Breast epithelium (tissue), 3 donors: ENCODE results near the gene YKT6.

Experiments used
- CTCF ChIP-seq, 3 donors: fragments of 450-650 bp; IDR thresholded peaks; one replicate each; pipeline ENCODE4 v1.5.1; 2016 to 2017; ENCODE audit warnings: antibody characterized with exemption in 3 of 3, mild to moderate bottlenecking in 3 of 3, moderate library complexity in 3 of 3
- POLR2A ChIP-seq: fragments of 450-650 bp; IDR thresholded peaks from one replicate; pipeline ENCODE4 v1.6.1; 2016; ENCODE audit warnings: antibody characterized with exemption, mild to moderate bottlenecking, moderate library complexity
- POLR2AphosphoS5 ChIP-seq, 3 donors: sonication (generic); formaldehyde crosslinking; IDR thresholded peaks; one replicate each; pipeline ENCODE4 v1.6.1; 2017; ENCODE audit warnings: antibody characterized with exemption in 3 of 3

GRCh38 chr7:44261240-44261639 lies 60.5 kb downstream of the YKT6 start:
- TF ChIP-seq CTCF (IDR thresholded peaks at IDR 0.05): no peak
- TF ChIP-seq POLR2A: no peak
- no peak for TF ChIP-seq POLR2AphosphoS5 (IDR thresholded peaks at IDR 0.05)
